Activated T-cell treated with anti-CD3 and anti-CD28 coated beads, Interleukin-2, amount 50 U/mL, for 72 hours (primary cell): Measurements from ENCODE around the gene FIGLA. TPM values are rescaled to one million over a fixed set of nuclear protein-coding genes. Genes with fewer than 3 reads are reported as not detected.
A peak's percentile ranks its signal among the peaks of the same experiment; 100 is the strongest.

Experiments
- ATAC-seq, 2 donors: fragments of 150-1000 bp; cut with Tn5 transposase; replicated peaks in 1 of 2; 2 replicates each; pipeline ENCODE4 v1.10.0; 2021; ENCODE audit warnings: moderate library complexity in 2 of 2, mild to moderate bottlenecking in 1 of 2
- DNase-seq, 2 donors: peaks; one replicate each; pipeline ENCODE4 v3.0.0; 2021 to 2022; ENCODE audit warnings: mixed read lengths in 1 of 2
- H3K27ac Mint-ChIP-seq: one replicate; pipeline ENCODE4 v1.8.0; 2022; ENCODE audit warnings: mild to moderate bottlenecking, moderate library complexity, mixed read lengths
- H3K27me3 Mint-ChIP-seq: one replicate; pipeline ENCODE4 v1.8.0; 2022; ENCODE audit warnings: low read depth, mixed read lengths
- H3K36me3 Mint-ChIP-seq, 2 donors: one replicate each; pipeline ENCODE4 v1.8.0; 2022; ENCODE audit warnings: mixed read lengths in 2 of 2, mild to moderate bottlenecking in 1 of 2; ENCODE audit not compliant: insufficient read depth in 2 of 2
- H3K4me1 Mint-ChIP-seq: one replicate; pipeline ENCODE4 v1.8.0; 2022; ENCODE audit warnings: low read depth, mixed read lengths
- H3K4me3 Mint-ChIP-seq, 2 donors: one replicate each; pipeline ENCODE4 v1.8.0; 2022; ENCODE audit warnings: mild to moderate bottlenecking in 2 of 2, mixed read lengths in 2 of 2, moderate library complexity in 2 of 2
- H3K9me3 Mint-ChIP-seq, 2 donors: one replicate each; pipeline ENCODE4 v1.8.0; 2022; ENCODE audit warnings: mixed read lengths in 2 of 2
- total RNA-seq, 2 donors: library from RNA; stranded (reverse); gene quantifications; one replicate each; pipeline ENCODE4 v1.2.3, GENCODE V29; 2022

The FIGLA gene
- total RNA-seq, 2 donors from 2014 or later = 0.35 TPM; not detected in 1

- Mint-ChIP-seq H3K9me3 (peaks cover 1 to 3% of the 10 kb centered on the region in 2 donors), H3K4me1 (no peaks in the 10 kb centered on the region), H3K36me3 (peaks cover under 1% of the 10 kb centered on the region in 2 donors), H3K4me3 (no peak overlapping the region), H3K27me3 (peaks cover 17% of the 10 kb centered on the region), H3K27ac (no peak overlapping the region)
- ATAC-seq (no peak), DNase-seq (no peak)
Observed at GRCh38 chr2:70778676-70779075, 11.8 kb downstream of the FIGLA start.

DNA sequence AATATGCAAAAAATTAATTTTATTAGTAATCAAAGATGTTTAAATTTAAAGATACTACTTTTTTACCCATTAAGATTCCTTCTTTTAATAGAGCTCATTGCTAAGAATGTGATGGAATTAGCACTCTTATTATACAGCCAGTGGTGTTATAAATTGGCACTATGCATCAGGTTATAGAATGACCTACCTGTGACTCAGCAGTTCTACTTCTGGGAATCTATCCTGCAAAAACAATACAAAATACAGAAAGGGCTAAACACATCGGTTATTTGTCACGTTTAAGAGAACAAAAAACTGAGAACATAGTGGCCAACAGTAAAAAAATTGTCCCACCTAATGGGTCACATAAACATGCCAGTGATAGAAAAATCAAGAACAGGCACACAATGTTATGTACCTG lies 13.0 kb downstream of the FIGLA start:
- Mint-ChIP-seq H3K9me3 (peaks cover 3 to 4% of the 10 kb centered on the region in 2 donors), H3K4me3 (no peak overlapping the region), H3K27ac (no peak overlapping the region), H3K4me1 (no peaks in the 10 kb centered on the region), H3K36me3 (peaks cover 1 to 2% of the 10 kb centered on the region in 2 donors), H3K27me3 (peaks cover 27% of the 10 kb centered on the region)
- ATAC-seq (no peak), DNase-seq (no peak)

DNA sequence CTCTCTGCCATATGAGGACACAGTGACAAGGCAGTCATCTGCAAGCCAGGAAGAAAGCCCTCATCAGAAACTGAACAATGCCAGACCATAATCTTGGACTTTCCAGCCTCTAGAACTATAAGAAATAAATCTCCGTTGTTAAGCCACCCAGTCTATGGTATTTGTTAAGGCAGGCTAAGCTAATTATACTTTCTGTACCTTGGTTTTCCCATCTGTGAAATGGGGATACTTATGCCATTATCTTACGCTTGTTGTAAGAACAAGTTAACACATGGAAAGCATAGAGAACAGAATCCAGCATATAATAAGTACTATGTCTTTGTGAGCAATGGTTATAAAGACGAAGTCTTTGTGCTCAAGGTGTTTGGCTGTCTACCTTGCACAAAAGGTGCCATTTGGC lies 14.2 kb downstream of the FIGLA start:
- no peak overlapping the region for H3K27ac Mint-ChIP-seq
- no peaks in the 10 kb centered on the region for H3K4me1 Mint-ChIP-seq
- peaks cover 27% of the 10 kb centered on the region for H3K27me3 Mint-ChIP-seq
- H3K36me3 Mint-ChIP-seq = peaks cover 1 to 2% of the 10 kb centered on the region in 2 donors
- no peak overlapping the region for H3K4me3 Mint-ChIP-seq
- ATAC-seq (no peak), DNase-seq (no peak)
- peaks cover 3 to 4% of the 10 kb centered on the region in 2 donors for H3K9me3 Mint-ChIP-seq

DNA sequence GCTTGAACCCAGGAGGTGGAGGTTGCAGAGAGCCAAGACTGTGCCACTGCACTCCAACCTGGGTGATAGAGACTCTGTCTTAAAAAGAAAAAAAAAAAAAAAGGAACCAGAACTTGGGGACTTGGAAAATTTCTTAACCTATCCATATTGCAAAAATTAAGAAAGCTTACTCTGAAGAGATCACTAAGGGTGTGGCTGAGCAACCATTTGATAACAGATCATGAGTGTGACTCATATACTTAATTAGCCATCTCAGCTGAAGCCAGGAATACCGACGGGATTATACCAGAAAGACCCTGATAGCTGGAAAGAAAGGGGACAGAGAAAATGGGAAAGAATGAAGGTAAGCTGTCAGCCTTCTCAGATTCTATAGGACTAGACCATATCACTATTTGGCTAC lies 15.3 kb downstream of the FIGLA start:
- Mint-ChIP-seq H3K36me3 (peaks cover 1 to 2% of the 10 kb centered on the region in 2 donors), H3K9me3 (peaks cover 3 to 4% of the 10 kb centered on the region in 2 donors), H3K4me3 (no peak overlapping the region), H3K27ac (no peak overlapping the region), H3K27me3 (peaks cover 27% of the 10 kb centered on the region), H3K4me1 (no peaks in the 10 kb centered on the region)
- DNase-seq (no peak), ATAC-seq (no peak)

- no peak overlapping the region for H3K4me3 Mint-ChIP-seq
- H3K9me3 Mint-ChIP-seq = peaks cover 3 to 4% of the 10 kb centered on the region in 2 donors
- no peak for ATAC-seq
- H3K27ac Mint-ChIP-seq = no peak overlapping the region
- peaks cover 40% of the 10 kb centered on the region for H3K27me3 Mint-ChIP-seq
- peaks cover 5% of the 10 kb centered on the region for H3K4me1 Mint-ChIP-seq
- DNase-seq = no peak
- peaks cover 1 to 2% of the 10 kb centered on the region in 2 donors for H3K36me3 Mint-ChIP-seq
Observed at GRCh38 chr2:70772486-70773155, 17.8 kb downstream of the FIGLA start.

- DNase-seq (no peak), ATAC-seq (no peak)
- H3K36me3 Mint-ChIP-seq = peaks cover 1 to 5% of the 10 kb centered on the region in 2 donors
- H3K9me3 Mint-ChIP-seq = peaks cover 3 to 4% of the 10 kb centered on the region in 2 donors
- H3K27ac Mint-ChIP-seq = no peak overlapping the region
- peaks cover 46% of the 10 kb centered on the region for H3K27me3 Mint-ChIP-seq
- no peak overlapping the region for H3K4me3 Mint-ChIP-seq
- peaks cover 12% of the 10 kb centered on the region for H3K4me1 Mint-ChIP-seq
Observed at GRCh38 chr2:70771446-70771845, 19.0 kb downstream of the FIGLA start.

- peaks cover 14% of the 10 kb centered on the region for H3K4me1 Mint-ChIP-seq
- no peak overlapping the region for H3K27ac Mint-ChIP-seq
- H3K36me3 Mint-ChIP-seq = peaks cover 1 to 5% of the 10 kb centered on the region in 2 donors
- H3K9me3 Mint-ChIP-seq = peaks cover 3 to 4% of the 10 kb centered on the region in 2 donors
- H3K4me3 Mint-ChIP-seq = peak overlapping the region; percentile 75 to 83
- ATAC-seq (no peak), DNase-seq (no peak)
- peaks cover 49% of the 10 kb centered on the region for H3K27me3 Mint-ChIP-seq
Observed at GRCh38 chr2:70769450-70769849, 21.0 kb downstream of the FIGLA start.

- ATAC-seq (no peak), DNase-seq (no peak)
- peak overlapping the region; percentile 89 for H3K27ac Mint-ChIP-seq
- H3K4me3 Mint-ChIP-seq = peak overlapping the region; percentile 75 to 83
- H3K4me1 Mint-ChIP-seq = peaks cover 14% of the 10 kb centered on the region
- peaks cover under 1 to 3% of the 10 kb centered on the region in 2 donors for H3K36me3 Mint-ChIP-seq
- H3K9me3 Mint-ChIP-seq = peaks cover under 1 to 1% of the 10 kb centered on the region in 2 donors
- peaks cover 41% of the 10 kb centered on the region for H3K27me3 Mint-ChIP-seq
Observed at GRCh38 chr2:70768590-70769085, 21.8 kb downstream of the FIGLA start.

GRCh38 chr2:70767699-70768589 lies 22.5 kb downstream of the FIGLA start, which contains the start of gene ADD2:
TSS of gene ADD2 (minus strand) at chr2:70768200. CDS start at chr2:70706408, 61,792 bp downstream.
- Mint-ChIP-seq H3K4me3 (peak within 1 kb of the TSS; percentile 95 to 98), H3K27me3 (peaks cover 34% of the 10 kb centered on the region), H3K27ac (peak within 1 kb of the TSS; percentile 89)

DNA sequence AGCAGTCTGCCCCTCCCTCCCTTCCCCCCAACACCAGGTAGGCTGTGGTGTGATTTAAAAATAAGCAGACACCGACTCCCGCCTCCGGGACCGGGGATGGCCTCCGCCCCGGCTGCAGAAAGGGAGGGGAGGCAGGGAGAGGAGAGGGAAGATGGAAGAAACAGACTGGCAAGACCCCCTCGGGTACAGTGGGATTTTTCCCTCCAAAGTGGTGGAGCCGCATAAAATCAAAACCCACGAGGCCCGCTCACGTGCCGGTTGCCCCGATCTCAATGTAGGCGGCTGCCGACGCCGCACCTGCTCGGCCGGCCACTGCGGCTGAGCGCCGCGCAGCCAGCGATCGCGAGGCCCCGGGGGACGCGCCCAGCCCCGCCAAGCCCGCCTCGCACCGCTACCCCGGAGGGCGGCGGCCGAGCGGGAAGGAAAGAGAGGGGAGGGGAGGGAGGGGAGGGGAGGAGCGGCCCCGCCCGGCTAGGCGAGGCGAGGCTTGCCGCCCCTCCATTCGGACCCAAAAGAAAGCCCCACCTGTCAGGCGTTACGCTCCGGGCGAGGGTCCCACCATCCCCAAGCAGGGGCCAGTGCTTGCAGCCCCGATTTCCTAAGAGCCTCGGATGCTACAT lies 23.3 kb downstream of the FIGLA start:
- Mint-ChIP-seq H3K27me3 (peaks cover 31% of the 10 kb centered on the region), H3K27ac (peak overlapping the region; percentile 36), H3K4me3 (peak overlapping the region; percentile 95 to 98), H3K4me1 (peaks cover 14% of the 10 kb centered on the region), H3K9me3 (no peaks in the 10 kb centered on the region), H3K36me3 (peaks cover 0 to 2% of the 10 kb centered on the region in 2 donors)
- DNase-seq = peak; percentile 19 to 38
- peak; percentile 32 to 50 for ATAC-seq

More at GRCh38 chr2:70767699-70768589, 22.5 kb downstream of the FIGLA start, which contains the start of gene ADD2:
- ATAC-seq = peak; percentile 89 to 90
- peaks cover 14% of the 10 kb centered on the region for H3K4me1 Mint-ChIP-seq
- DNase-seq = peak; percentile 77 to 82
- no peaks in the 10 kb centered on the region for H3K9me3 Mint-ChIP-seq
- peaks cover 0 to 2% of the 10 kb centered on the region in 2 donors for H3K36me3 Mint-ChIP-seq

- ATAC-seq = no peak
- H3K4me1 Mint-ChIP-seq = peaks cover 14% of the 10 kb centered on the region
- peaks cover 31% of the 10 kb centered on the region for H3K27me3 Mint-ChIP-seq
Observed at GRCh38 chr2:70766357-70767078, 23.9 kb downstream of the FIGLA start.

GRCh38 chr2:70765507-70765906 lies 24.9 kb downstream of the FIGLA start:
- H3K27ac Mint-ChIP-seq = no peak overlapping the region
- no peak for ATAC-seq
- H3K4me1 Mint-ChIP-seq = peaks cover 14% of the 10 kb centered on the region
- no peak overlapping the region for H3K4me3 Mint-ChIP-seq
- no peak for DNase-seq
- peaks cover 0 to 2% of the 10 kb centered on the region in 2 donors for H3K36me3 Mint-ChIP-seq
- peaks cover 31% of the 10 kb centered on the region for H3K27me3 Mint-ChIP-seq
- no peaks in the 10 kb centered on the region for H3K9me3 Mint-ChIP-seq

More at GRCh38 chr2:70766357-70767078, 23.9 kb downstream of the FIGLA start:
- Mint-ChIP-seq H3K9me3 (no peaks in the 10 kb centered on the region), H3K36me3 (peaks cover 0 to 2% of the 10 kb centered on the region in 2 donors), H3K4me3 (peak overlapping the region; percentile 82 to 88), H3K27ac (peak overlapping the region; percentile 36)
- no peak for DNase-seq
